Memory B cell (primary cell): Measurements from ENCODE around the gene FLNB.

ENCODE experiments used
- ATAC-seq: fragments of 150-1000 bp; cut with Tn5 transposase; 2 replicates; pipeline ENCODE4 v1.10.0; 2021; ENCODE audit warnings: low read depth, mild to moderate bottlenecking, moderate library complexity
- DNase-seq, 2 donors: peaks; one replicate each; pipeline ENCODE4 v3.0.0; 2022; ENCODE audit warnings: low spot score in 2 of 2
- H3K27ac Mint-ChIP-seq: one replicate; pipeline ENCODE4 v1.8.0; 2022; ENCODE audit warnings: mild to moderate bottlenecking, moderate library complexity, mixed read lengths
- H3K27me3 Mint-ChIP-seq: one replicate; pipeline ENCODE4 v1.8.0; 2022; ENCODE audit warnings: mixed read lengths
- H3K36me3 Mint-ChIP-seq: one replicate; pipeline ENCODE4 v1.8.0; 2022; ENCODE audit warnings: mild to moderate bottlenecking, mixed read lengths
- H3K4me1 Mint-ChIP-seq: one replicate; pipeline ENCODE4 v1.8.0; 2022; ENCODE audit warnings: mixed read lengths
- H3K4me3 Mint-ChIP-seq: one replicate; pipeline ENCODE4 v1.8.0; 2022; ENCODE audit warnings: mild to moderate bottlenecking, moderate library complexity, mixed read lengths
- H3K9me3 Mint-ChIP-seq: one replicate; pipeline ENCODE4 v1.8.0; 2022; ENCODE audit warnings: mixed read lengths

Gene FLNB

GRCh38 chr3:58178528-58179234, 170.5 kb downstream of the FLNB start:
- Mint-ChIP-seq H3K27me3 (no peaks in the 10 kb centered on the region), H3K9me3 (no peaks in the 10 kb centered on the region), H3K4me3 (peak overlapping the region; percentile 83), H3K36me3 (no peaks in the 10 kb centered on the region), H3K4me1 (peaks cover 25% of the 10 kb centered on the region), H3K27ac (peak overlapping the region; percentile 75)
- no peak for DNase-seq
- ATAC-seq, result peak; percentile 7

GRCh38 chr3:58179235-58180098, 171.2 kb downstream of the FLNB start:
- Mint-ChIP-seq H3K9me3 (no peaks in the 10 kb centered on the region), H3K27ac (no peak overlapping the region), H3K36me3 (no peaks in the 10 kb centered on the region), H3K4me3 (peak overlapping the region; percentile 83), H3K27me3 (no peaks in the 10 kb centered on the region), H3K4me1 (peaks cover 25% of the 10 kb centered on the region)
- DNase-seq (no peak), ATAC-seq (peak; percentile 29)

GRCh38 chr3:58180099-58180880, 172.1 kb downstream of the FLNB start:
- Mint-ChIP-seq H3K36me3 (no peaks in the 10 kb centered on the region), H3K4me3 (no peak overlapping the region), H3K4me1 (peaks cover 25% of the 10 kb centered on the region), H3K27ac (peak overlapping the region; percentile 61), H3K9me3 (no peaks in the 10 kb centered on the region), H3K27me3 (no peaks in the 10 kb centered on the region)
- ATAC-seq, result no peak
- DNase-seq, result no peak

- H3K27ac Mint-ChIP-seq, result peak overlapping the region; percentile 61
- no peak for ATAC-seq
Measured at GRCh38 chr3:58180940-58181587, 172.8 kb downstream of the FLNB start.

GRCh38 chr3:58183221-58183620, 175.0 kb downstream of the FLNB start:
- DNase-seq, result no peak
- no peak for ATAC-seq
- Mint-ChIP-seq H3K36me3 (no peaks in the 10 kb centered on the region), H3K4me3 (no peak overlapping the region), H3K27ac (no peak overlapping the region), H3K4me1 (peaks cover 27% of the 10 kb centered on the region), H3K9me3 (no peaks in the 10 kb centered on the region), H3K27me3 (no peaks in the 10 kb centered on the region)

More at GRCh38 chr3:58180940-58181587, 172.8 kb downstream of the FLNB start:
- DNase-seq, result no peak
- no peaks in the 10 kb centered on the region for H3K36me3 Mint-ChIP-seq
- no peak overlapping the region for H3K4me3 Mint-ChIP-seq
- peaks cover 25% of the 10 kb centered on the region for H3K4me1 Mint-ChIP-seq
- no peaks in the 10 kb centered on the region for H3K27me3 Mint-ChIP-seq
- no peaks in the 10 kb centered on the region for H3K9me3 Mint-ChIP-seq

DNA sequence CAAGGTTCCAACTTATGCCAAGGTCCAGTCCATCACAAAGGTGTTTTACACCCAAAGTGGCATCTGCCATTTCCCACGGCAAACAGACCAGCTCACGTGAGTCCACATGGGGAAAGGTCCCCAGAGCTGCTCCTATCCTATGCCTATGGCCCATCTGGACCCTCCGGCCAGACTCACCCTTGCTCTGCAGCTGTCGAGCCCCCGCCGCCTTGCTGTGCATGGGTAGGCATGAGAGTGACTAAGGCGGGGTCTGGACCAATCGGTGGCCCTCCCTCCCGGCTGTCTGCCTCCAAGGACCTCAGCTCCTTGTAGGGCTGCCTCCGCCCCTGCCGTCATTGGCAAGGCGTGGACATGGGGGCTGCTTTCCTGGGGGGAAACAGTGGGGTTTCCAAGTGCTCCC, 175.7 kb downstream of the FLNB start:
- DNase-seq (no peak), ATAC-seq (no peak)
- Mint-ChIP-seq H3K27ac (no peak overlapping the region), H3K27me3 (no peaks in the 10 kb centered on the region), H3K4me3 (no peak overlapping the region), H3K36me3 (no peaks in the 10 kb centered on the region), H3K9me3 (no peaks in the 10 kb centered on the region), H3K4me1 (peaks cover 21% of the 10 kb centered on the region)

DNA sequence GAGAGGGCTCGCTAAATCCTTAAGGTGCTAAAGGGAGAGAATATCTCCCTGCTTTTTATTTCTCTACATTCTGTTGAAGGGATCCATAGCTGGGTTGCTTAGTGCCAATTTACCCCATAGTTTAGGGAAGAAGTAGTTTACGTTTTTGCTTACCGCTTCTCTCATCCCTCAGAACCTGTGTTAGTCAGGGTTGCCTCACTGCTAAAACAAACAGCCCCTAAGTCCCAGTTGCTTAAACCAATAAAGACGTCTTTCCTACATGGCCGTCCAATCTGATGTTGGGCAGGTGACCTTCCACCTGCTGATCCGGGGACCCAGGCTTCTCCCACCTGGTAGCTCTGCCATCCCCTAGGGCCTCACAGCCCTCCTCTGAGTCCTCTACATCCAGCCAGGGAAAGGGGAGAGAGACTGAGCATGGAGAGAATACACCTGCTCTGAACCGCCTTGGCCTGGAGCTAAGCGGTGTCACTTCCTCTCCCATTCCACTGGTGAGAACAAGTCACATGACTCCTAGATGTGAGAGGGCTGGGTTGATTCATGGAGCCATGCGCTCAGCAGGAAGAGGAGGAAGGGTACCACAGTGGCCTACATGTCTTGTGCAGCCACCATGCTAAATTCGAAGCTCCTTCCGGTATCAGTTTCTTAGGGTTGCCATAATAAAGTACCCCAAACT, 176.2 kb downstream of the FLNB start:
- H3K9me3 Mint-ChIP-seq, result no peaks in the 10 kb centered on the region
- no peaks in the 10 kb centered on the region for H3K27me3 Mint-ChIP-seq
- H3K27ac Mint-ChIP-seq, result no peak overlapping the region
- DNase-seq (no peak), ATAC-seq (no peak)
- peaks cover 20% of the 10 kb centered on the region for H3K4me1 Mint-ChIP-seq
- no peaks in the 10 kb centered on the region for H3K36me3 Mint-ChIP-seq
- H3K4me3 Mint-ChIP-seq, result no peak overlapping the region

GRCh38 chr3:58184982-58185360, 176.7 kb downstream of the FLNB start:
- Mint-ChIP-seq H3K9me3 (no peaks in the 10 kb centered on the region), H3K27me3 (no peaks in the 10 kb centered on the region), H3K27ac (no peak overlapping the region), H3K36me3 (no peaks in the 10 kb centered on the region), H3K4me1 (peaks cover 20% of the 10 kb centered on the region), H3K4me3 (no peak overlapping the region)
- ATAC-seq, result no peak
- DNase-seq, result no peak

- H3K27ac Mint-ChIP-seq, result no peak overlapping the region
- H3K9me3 Mint-ChIP-seq, result no peaks in the 10 kb centered on the region
- no peaks in the 10 kb centered on the region for H3K27me3 Mint-ChIP-seq
- peaks cover 7% of the 10 kb centered on the region for H3K4me1 Mint-ChIP-seq
- H3K36me3 Mint-ChIP-seq, result no peaks in the 10 kb centered on the region
- ATAC-seq (no peak), DNase-seq (no peak)
- no peak overlapping the region for H3K4me3 Mint-ChIP-seq
Measured at GRCh38 chr3:58188173-58188564, 179.9 kb downstream of the FLNB start.

GRCh38 chr3:58188921-58189451, 180.8 kb downstream of the FLNB start:
- Mint-ChIP-seq H3K36me3 (no peaks in the 10 kb centered on the region), H3K4me3 (no peak overlapping the region), H3K27ac (no peak overlapping the region), H3K4me1 (peaks cover 4% of the 10 kb centered on the region), H3K9me3 (no peaks in the 10 kb centered on the region), H3K27me3 (no peaks in the 10 kb centered on the region)
- ATAC-seq (no peak), DNase-seq (no peak)

- Mint-ChIP-seq H3K27me3 (no peaks in the 10 kb centered on the region), H3K4me3 (no peak overlapping the region), H3K4me1 (peaks cover 4% of the 10 kb centered on the region), H3K36me3 (no peaks in the 10 kb centered on the region), H3K9me3 (no peaks in the 10 kb centered on the region), H3K27ac (no peak overlapping the region)
- DNase-seq (no peak), ATAC-seq (no peak)
Measured at GRCh38 chr3:58189691-58190090, 181.5 kb downstream of the FLNB start.

GRCh38 chr3:58190291-58190690, 182.1 kb downstream of the FLNB start:
- H3K27me3 Mint-ChIP-seq, result no peaks in the 10 kb centered on the region
- H3K27ac Mint-ChIP-seq, result no peak overlapping the region
- no peaks in the 10 kb centered on the region for H3K9me3 Mint-ChIP-seq
- H3K4me1 Mint-ChIP-seq, result peaks cover 4% of the 10 kb centered on the region
- ATAC-seq, result no peak
- no peaks in the 10 kb centered on the region for H3K36me3 Mint-ChIP-seq
- no peak overlapping the region for H3K4me3 Mint-ChIP-seq
- no peak for DNase-seq

- Mint-ChIP-seq H3K9me3 (no peaks in the 10 kb centered on the region), H3K27ac (peak overlapping the region; percentile 26), H3K36me3 (no peaks in the 10 kb centered on the region), H3K27me3 (no peaks in the 10 kb centered on the region), H3K4me3 (no peak overlapping the region), H3K4me1 (peaks cover 4% of the 10 kb centered on the region)
- no peak for ATAC-seq
- no peak for DNase-seq
Measured at GRCh38 chr3:58190882-58191281, 182.7 kb downstream of the FLNB start.
